Right forelimb (tissue), 1 donor: Measurements from ENCODE around the gene TPD52L2.
A peak's percentile ranks its signal among the peaks of the same experiment; 100 is the strongest.

Source experiments
- DNase-seq: peaks from one replicate; pipeline ENCODE4 v3.0.0-alpha.2; 2018

The TPD52L2 gene

GRCh38 chr20:63864978-63865640 is at the start of gene TPD52L2:
TPD52L2 (plus strand) TSS chr20:63865270; CDS start chr20:63865366, 96 bp downstream.
- peak; percentile 98 for DNase-seq

- DNase-seq = no peak
Observed at GRCh38 chr20:63815615-63816253, 49.3 kb upstream of the TPD52L2 start.

DNA sequence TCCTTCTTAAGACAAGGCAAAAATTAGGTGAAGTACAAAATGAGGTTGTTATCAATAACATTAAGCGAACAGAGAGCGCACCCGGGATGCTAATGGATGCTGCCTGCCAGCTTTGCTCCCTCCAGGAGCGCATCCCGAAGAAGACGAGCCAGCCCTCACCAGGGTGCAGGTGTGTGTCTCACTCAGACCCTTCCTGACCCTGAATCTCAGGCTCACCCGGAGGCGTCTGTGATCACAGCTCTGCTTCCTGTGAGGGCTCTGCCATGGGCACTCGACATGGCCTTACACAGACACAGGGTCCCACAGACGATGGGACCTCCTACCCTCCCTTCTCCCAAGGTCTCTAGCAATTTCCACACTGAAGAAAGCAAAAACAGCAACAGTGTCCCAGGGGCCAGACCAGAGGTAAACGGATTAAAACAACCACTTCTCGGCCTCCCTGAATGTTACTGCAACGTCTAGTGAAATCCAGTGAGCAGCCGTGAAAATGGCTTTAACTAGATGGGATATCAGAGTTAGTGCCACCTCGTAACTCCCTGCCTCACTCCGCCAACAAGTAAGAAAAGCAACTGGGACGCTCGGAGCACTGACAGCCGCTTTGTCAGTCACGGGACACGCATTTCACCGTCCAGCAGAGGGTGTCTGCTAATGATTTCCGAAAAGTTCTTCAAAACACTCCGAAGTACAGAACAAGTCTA is 45.7 kb upstream of the TPD52L2 start:
- no peak for DNase-seq

DNA sequence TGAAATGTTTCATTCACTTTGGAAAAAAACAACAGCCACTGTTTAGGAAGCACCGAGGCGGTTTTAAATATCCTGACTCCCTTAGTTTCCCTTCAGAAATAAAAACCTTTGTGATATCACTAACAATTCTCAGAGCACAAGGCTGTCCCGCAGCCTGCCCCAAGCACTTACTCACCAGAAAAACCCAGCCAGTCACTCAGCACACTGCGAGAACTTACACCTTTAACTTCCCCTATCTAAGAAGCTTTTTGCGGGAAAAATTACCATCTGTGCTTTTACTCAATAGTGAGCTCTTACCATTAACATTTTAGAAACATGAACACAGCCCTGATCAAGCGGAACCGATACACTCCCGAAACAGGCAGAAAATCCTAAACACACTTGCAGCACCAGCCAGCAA is 43.3 kb upstream of the TPD52L2 start:
- DNase-seq = no peak

DNA sequence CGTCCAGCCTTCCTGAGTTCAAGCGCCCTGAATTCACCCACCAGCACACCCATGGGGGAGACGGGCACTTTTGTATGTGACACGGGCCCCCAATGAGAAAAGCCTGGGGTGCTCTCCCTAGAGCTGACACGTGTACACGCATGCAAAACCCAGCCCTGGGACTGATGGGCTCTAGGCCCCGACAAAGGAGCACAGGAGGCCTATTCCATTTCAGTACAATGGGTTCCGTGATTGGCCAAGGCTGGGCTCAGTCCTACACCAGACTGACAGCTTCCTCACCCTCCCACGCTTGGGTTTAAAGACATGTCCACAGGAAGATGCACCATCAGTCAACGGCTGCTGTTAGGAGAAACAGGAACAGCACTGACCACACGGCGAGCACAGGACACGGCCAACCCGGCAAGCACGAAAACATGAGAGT is 42.8 kb upstream of the TPD52L2 start:
- DNase-seq = no peak

GRCh38 chr20:63823691-63824311 is 41.3 kb upstream of the TPD52L2 start:
- DNase-seq = no peak

DNA sequence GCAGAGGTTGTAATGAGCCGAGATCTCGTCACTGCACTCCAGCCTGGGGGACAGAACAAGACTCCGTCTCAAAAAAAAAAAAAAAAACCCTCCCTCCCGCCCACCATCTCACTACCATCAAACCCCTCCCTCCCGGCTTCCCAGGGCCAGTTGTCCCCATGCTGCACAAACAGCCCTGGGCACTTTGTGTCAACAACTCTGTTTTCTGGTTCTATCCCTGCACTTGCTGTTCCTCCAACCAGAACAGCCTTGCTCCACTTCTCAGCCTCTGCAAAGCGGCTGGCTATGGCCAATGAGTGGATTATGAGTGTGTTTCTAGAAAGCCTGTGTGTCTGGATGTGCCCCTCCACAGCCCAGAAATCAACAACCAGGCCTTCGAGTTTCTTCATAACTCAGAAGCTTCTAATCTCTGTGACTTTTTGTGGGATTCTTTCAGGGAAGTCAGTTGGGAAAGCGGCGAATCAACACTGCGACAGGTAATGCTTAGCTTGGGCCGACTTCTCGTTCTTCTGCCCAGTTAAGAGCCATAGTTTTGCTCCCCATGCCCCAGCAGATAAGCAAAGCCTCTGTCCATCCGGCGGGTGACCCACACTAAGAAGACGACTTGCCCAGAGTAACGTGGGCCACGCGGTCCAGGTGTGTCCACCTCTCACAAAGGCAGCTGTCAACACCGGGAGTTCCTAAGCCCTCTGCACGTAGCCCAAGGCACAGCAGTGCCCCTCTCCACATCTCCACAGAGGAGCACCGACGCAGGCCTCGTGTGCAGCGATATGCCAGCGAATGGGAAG is 39.5 kb upstream of the TPD52L2 start:
- DNase-seq = no peak

DNA sequence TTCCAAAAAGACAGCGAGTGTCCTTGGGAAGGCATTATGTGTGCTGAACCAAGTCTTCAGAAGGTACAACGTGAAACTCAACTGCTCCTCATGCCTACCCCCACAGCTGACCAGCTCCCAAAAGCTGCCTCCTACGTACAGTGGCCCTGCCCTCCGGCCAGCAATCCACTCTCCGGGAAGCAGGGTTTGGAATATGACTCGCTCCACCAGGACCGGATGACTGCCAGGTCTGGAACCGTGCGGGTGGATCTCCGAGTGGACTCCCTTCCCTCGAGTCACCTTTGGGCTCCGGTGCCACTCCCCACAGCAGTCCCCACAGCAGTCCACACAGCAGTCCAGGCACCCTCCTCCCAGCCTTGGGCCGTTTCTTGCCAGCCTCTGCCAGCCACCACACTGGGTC is 38.3 kb upstream of the TPD52L2 start:
- DNase-seq = peak; percentile 21

DNA sequence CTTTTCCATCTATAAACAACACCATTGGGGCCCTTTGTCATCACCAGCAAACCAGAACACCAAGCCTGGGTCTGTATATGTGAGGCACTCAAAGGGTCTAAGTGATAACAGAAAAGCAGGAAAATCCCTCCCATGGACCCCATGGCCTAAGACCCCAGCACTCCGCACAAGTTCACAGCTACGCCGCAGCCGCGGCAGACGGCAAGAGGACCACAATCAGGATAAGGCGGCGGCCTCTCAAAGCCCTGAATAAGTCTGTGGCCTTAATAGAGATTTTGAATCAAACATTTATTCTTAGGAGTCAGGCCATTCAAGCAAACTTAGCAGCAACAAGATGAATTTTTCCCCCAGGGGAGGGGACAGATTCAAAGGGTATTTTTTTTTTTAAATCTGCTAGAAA is 36.9 kb upstream of the TPD52L2 start:
- DNase-seq = no peak

- DNase-seq = no peak
Observed at GRCh38 chr20:63828545-63828944, 36.5 kb upstream of the TPD52L2 start.

- DNase-seq = no peak
Observed at GRCh38 chr20:63828951-63829350, 36.1 kb upstream of the TPD52L2 start.

GRCh38 chr20:63829603-63829944 is 35.5 kb upstream of the TPD52L2 start:
- DNase-seq = no peak

- DNase-seq = no peak
Observed at GRCh38 chr20:63829945-63830835, 34.9 kb upstream of the TPD52L2 start.

DNA sequence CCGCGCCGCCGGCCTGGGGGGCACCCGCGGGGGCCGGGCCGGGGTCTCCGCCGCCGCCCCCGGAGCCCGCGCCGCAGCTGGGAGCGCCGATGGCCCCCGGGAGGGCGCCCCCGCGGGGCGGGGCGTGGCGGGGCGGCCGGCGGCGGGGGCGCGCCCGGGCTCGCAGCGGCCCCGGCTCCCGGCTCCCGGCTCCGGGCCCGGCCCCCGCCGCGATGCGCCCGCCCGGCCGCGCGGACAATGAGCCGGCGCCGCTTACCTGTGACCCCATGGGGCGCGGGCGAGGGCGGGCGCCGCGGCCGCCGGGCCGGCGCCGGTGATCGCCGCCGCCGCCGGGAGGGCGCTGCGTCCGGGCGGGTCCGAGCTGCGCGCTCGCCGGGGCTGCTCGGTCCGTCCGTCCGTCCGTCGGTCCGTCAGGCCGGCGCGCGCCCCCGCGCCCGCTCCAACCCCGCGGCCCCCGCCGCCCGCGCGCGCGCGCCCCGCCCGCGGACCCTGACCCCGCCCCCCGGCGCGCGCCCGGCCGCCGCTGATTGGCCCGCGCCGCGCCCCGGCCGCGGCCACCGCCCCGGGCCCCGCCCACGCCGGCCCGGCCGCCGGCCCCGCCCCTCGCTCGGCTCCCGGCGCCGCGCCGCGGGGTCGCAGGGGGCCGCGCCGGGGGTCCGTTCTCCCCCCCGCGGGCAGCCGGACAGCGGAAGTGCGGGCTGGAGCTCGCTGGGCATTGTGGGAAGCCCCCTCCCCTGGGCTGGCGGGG is 34.1 kb upstream of the TPD52L2 start, which contains the start of gene ZBTB46:
Gene ZBTB46, minus strand, starts transcription at position 424 of the 748 bp plus-strand sequence. CDS start 40,507 bp downstream, outside the sequence.
- no peak for DNase-seq

- DNase-seq = no peak
Observed at GRCh38 chr20:63831646-63831992, 33.5 kb upstream of the TPD52L2 start.

DNA sequence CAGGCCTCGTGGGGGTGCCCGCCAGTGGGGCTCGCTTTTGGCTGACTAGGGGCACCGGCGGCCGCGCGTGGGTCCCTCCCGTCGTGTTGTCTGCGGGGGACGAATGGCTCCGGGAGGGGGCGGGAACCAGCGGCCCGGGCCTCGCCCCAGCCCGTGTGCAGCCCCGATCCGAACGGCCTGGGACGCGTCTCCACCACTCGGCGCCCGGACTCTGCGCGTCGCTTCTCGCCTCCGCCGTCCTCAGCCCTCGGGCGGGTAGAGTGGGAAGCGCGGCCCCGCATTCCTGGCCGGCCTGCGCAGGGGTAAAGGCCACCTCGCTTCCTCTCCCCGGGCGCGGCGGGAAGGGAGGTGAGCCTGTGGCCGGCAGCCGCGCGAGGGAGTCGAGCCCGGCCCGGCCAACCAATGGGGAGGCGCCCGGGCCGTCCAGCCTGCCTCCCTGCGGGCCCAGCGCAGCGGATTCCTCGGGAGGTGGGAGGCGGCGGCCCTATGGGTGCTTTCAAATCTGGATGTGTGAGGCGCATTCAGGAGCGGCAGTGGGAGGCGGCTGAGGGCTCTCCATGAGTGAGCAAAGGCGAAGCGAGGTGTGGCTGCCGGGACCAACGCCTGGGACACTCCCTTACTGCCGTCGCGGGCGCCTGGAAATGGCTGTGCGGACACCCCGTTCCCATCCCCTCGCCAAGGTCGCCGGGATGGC is 32.9 kb upstream of the TPD52L2 start:
- no peak for DNase-seq

- DNase-seq = no peak
Observed at GRCh38 chr20:63833776-63834490, 31.1 kb upstream of the TPD52L2 start.

- DNase-seq = no peak
Observed at GRCh38 chr20:63834491-63834880, 30.6 kb upstream of the TPD52L2 start.

DNA sequence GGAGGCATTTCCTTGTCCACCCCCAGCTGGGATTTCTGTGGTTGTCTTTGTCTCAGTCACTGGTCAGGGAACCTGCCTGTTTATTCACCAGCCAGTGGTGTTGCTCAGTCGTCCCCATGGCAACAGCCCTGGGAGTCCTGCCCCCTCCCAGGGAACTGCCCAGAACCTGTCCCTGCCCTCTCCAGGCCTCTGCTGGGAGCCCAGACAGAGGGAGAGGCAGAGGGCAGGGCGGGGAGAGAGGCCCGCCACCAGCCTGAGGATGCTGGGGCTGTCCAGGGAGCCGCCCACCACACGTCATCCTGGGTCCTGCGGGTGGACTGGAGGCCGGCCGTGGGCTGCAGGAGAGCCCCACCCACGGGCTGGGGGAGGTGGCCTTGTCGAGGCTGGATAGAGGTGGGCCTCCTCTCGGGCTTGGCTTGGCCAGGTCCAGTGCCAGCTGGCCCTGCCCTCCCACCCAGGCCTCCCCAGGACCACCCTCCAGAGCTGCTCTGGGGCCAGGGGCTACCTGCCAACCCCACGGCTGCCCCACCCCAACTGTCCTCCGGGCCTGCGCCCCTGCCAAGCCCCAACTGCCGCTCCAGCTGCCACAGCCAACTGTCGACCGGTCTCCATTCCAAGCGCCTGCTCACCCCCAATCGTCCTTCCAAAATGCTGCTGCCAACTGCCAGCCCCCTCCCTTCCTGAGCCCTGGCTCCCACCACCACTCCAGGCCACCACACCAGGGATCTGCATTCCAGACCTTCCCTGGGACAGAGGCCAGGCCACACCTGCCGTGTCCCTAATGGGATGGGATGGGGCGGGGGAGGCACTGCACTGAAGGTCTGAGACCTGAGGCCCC is 29.8 kb upstream of the TPD52L2 start:
- DNase-seq = peak; percentile 94
